ENCODE results near the gene CNTNAP5. TPM values are rescaled to one million over a fixed set of nuclear protein-coding genes. Genes with fewer than 3 reads are reported as not detected.

CNTNAP5 gene
- total and polyA plus RNA-seq, 2 of the 13 experiments (the other 11 are each of a cell fraction or from before 2014, with no cell fraction given): not detected

DNA sequence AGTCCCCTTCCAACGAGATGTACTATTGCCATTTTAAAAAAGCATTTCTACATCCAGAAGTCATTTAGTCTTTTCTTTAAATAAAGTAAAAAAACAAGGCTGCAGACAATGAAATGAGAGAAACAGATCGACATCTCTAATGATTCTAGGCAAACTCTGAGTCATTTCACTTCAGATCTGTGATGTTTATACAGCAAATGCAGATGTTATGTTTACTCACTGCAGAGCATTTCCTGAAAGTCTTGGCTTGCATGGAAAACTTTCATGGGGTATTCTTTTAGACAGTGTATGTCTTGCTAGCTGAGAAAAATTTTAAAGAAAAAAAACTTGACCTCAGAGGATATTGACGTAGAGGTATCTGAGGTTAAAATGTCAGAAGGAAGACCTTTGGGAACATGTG is 797.4 kb downstream of the CNTNAP5 start (continued):
- no peak for TF ChIP-seq ADNP (CRISPR knock-in tag; IDR thresholded peaks at IDR 0.05)
- TF ChIP-seq, protein P1, sequence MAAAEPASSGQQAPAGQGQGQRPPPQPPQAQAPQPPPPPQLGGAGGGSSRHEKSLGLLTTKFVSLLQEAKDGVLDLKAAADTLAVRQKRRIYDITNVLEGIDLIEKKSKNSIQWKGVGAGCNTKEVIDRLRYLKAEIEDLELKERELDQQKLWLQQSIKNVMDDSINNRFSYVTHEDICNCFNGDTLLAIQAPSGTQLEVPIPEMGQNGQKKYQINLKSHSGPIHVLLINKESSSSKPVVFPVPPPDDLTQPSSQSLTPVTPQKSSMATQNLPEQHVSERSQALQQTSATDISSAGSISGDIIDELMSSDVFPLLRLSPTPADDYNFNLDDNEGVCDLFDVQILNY (CRISPR knock-in tag; conservative IDR thresholded peaks at IDR 0.05): no peak
- TF ChIP-seq ZNF3 (CRISPR knock-in tag; IDR thresholded peaks at IDR 0.05): no peak
- no peak for TF ChIP-seq ZC3H13 (CRISPR knock-in tag; IDR thresholded peaks at IDR 0.05)

DNA sequence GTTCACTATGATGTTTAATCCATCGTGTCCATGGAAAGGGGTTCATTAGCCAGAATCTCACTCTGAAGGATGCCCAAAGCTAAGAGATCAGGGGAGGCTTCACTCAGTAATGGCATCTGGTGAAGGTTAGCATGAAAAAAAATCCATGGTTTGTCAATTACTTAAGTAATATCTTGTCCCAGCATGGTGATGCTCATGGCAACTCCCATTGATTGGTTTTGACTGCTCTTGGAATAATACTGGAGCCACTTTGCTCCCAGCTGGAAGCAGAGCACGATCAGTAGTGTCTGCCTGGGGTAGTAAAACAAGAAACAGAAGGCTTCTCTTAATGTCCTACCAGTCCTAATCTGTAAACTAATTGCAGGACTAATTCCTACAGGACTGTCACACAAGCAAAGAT is 799.4 kb downstream of the CNTNAP5 start:
- CTCF ChIA-PET (ENCODE audit: low intra/inter-chr PET ratio, low total read pairs): no interaction called here

DNA sequence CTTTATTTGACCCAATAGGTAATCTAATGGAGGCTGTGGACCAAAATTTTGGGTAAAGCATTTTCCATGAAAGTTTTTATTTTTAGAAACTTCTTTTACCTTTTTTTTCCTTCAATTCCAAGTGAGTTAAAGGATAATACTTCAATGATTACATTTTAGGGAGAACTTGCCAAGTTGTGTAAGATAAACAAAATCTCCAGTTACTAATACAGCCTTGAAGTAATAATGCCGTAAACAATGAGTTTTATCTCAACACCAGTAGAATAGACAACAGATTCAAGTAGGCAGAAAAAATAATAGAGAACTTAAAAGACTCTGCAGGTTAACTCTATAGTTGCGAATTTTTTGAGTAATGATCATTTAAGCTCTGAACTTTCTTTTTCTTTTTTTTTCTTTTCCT is 807.4 kb downstream of the CNTNAP5 start:
- H3K27me3 ChIP-seq (ENCODE audit: control insufficient read depth in 1 of 2, insufficient read depth in 2 of 2, low read length in 2 of 2): no peaks in the 10 kb centered on the region
- H3K9ac ChIP-seq (ENCODE audit: insufficient read depth, low read depth, low read length): no peak overlapping the region
- H3K4me2 ChIP-seq (ENCODE audit: low read depth, low read length): no peak overlapping the region
- H3K79me2 ChIP-seq (ENCODE audit: insufficient read depth, low read length): no peaks in the 10 kb centered on the region
- FAIRE-seq (no peak), DNase-seq (ENCODE audit: low spot score) (no peak), ATAC-seq (no peak)
- no peak overlapping the region for H3K4me3 ChIP-seq (replicated peaks in 1 of 3; ENCODE audit: insufficient read depth in 1 of 3, low read depth in 2 of 3, low read length in 3 of 3)
- in situ Hi-C loops (cut with HindIII; ENCODE audit: extremely low pct_ligation_motif_present, low pct_unique_long_range_greater_than_20kb) (no loop called here), intact Hi-C loops (cut with micrococcal nuclease; ENCODE audit: unreplicated experiment) (no loop called here)
- H3K4me1 ChIP-seq (ENCODE audit: insufficient read depth, low read length): no peaks in the 10 kb centered on the region
- no peak overlapping the region for H3K27ac ChIP-seq (ENCODE audit: extremely low read length, insufficient read depth, low read length)
- H3K9me3 ChIP-seq (ENCODE audit: low read length): peaks cover 51% of the 10 kb centered on the region
- no peak overlapping the region for H2AFZ ChIP-seq (ENCODE audit: low read length)
- no peaks in the 10 kb centered on the region for H4K20me1 ChIP-seq (ENCODE audit: insufficient read depth, low read length)
- no peaks in the 10 kb centered on the region for H3K36me3 ChIP-seq (replicated peaks in 1 of 2; ENCODE audit: control insufficient read depth in 1 of 2, insufficient read depth in 2 of 2, low read length in 2 of 2)
- no TSS peak for BruUV-seq (replicated peaks)
- 4% methylated on average over 2 of the region's 2 CpGs for WGBS (ENCODE audit: low lambda C conversion rate)
- CTCF ChIA-PET (ENCODE audit: low intra/inter-chr PET ratio, low total read pairs): no interaction called here
- POLR2A ChIA-PET: no interaction called here
- no peak for TF ChIP-seq NFKB2 (CRISPR knock-in tag; IDR thresholded peaks at IDR 0.05; ENCODE audit: borderline replicate concordance)
- no peak for TF ChIP-seq ZNF724P (CRISPR knock-in tag; IDR thresholded peaks at IDR 0.05; ENCODE audit: borderline replicate concordance)
- no peak for TF ChIP-seq ZNF530 (CRISPR knock-in tag; IDR thresholded peaks at IDR 0.05; ENCODE audit: low read depth)
- TF ChIP-seq, protein P2, sequence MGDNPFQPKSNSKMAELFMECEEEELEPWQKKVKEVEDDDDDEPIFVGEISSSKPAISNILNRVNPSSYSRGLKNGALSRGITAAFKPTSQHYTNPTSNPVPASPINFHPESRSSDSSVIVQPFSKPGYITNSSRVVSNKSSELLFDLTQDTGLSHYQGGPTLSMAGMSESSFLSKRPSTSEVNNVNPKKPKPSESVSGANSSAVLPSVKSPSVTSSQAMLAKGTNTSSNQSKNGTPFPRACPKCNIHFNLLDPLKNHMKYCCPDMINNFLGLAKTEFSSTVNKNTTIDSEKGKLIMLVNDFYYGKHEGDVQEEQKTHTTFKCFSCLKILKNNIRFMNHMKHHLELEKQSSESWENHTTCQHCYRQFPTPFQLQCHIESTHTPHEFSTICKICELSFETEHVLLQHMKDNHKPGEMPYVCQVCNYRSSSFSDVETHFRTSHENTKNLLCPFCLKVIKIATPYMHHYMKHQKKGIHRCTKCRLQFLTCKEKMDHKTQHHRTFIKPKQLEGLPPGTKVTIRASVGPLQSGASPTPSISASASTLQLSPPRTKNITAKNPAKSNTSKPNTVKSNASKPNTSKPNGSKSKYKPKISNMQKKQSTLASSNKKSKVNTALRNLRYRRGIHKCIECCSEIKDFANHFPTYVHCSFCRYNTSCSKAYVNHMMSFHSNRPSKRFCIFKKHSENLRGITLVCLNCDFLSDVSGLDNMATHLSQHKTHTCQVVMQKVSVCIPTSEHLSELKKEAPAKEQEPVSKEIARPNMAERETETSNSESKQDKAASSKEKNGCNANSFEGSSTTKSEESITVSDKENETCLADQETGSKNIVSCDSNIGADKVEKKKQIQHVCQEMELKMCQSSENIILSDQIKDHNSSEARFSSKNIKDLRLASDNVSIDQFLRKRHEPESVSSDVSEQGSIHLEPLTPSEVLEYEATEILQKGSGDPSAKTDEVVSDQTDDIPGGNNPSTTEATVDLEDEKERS (CRISPR knock-in tag; IDR thresholded peaks at IDR 0.05): no peak
- TF ChIP-seq, protein P3, sequence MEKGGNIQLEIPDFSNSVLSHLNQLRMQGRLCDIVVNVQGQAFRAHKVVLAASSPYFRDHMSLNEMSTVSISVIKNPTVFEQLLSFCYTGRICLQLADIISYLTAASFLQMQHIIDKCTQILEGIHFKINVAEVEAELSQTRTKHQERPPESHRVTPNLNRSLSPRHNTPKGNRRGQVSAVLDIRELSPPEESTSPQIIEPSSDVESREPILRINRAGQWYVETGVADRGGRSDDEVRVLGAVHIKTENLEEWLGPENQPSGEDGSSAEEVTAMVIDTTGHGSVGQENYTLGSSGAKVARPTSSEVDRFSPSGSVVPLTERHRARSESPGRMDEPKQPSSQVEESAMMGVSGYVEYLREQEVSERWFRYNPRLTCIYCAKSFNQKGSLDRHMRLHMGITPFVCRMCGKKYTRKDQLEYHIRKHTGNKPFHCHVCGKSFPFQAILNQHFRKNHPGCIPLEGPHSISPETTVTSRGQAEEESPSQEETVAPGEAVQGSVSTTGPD (CRISPR knock-in tag; IDR thresholded peaks at IDR 0.05): no peak

More for the DNA sequence above, 799.4 kb downstream of the CNTNAP5 start:
- H2AFZ ChIP-seq (ENCODE audit: low read length): no peak overlapping the region
- no peak overlapping the region for H3K4me2 ChIP-seq (ENCODE audit: low read depth, low read length)
- TF ChIP-seq ZNF605 (CRISPR knock-in tag; IDR thresholded peaks at IDR 0.05): no peak
- TF ChIP-seq ZNF234 (CRISPR knock-in tag; conservative IDR thresholded peaks at IDR 0.05): no peak
- TF ChIP-seq ZNF329 (CRISPR knock-in tag; IDR thresholded peaks at IDR 0.05; ENCODE audit: low read depth): no peak
- TF ChIP-seq GPN1 (CRISPR knock-in tag; IDR thresholded peaks at IDR 0.05; ENCODE audit: borderline replicate concordance): no peak
- TF ChIP-seq RXRB (CRISPR knock-in tag; IDR thresholded peaks at IDR 0.05; ENCODE audit: borderline replicate concordance): no peak
- TF ChIP-seq ZNF781 (CRISPR knock-in tag; IDR thresholded peaks at IDR 0.05; ENCODE audit: borderline replicate concordance, not compliant biosample characterization): no peak
- TF ChIP-seq ATM (IDR thresholded peaks at IDR 0.05; ENCODE audit: borderline replicate concordance): no peak
- ATAC-seq (no peak), FAIRE-seq (no peak), DNase-seq (ENCODE audit: low spot score) (no peak)
- H3K79me2 ChIP-seq (ENCODE audit: insufficient read depth, low read length): no peaks in the 10 kb centered on the region
- no peaks in the 10 kb centered on the region for H3K36me3 ChIP-seq (replicated peaks in 1 of 2; ENCODE audit: control insufficient read depth in 1 of 2, insufficient read depth in 2 of 2, low read length in 2 of 2)
- H3K4me1 ChIP-seq (ENCODE audit: insufficient read depth, low read length): no peaks in the 10 kb centered on the region
- H4K20me1 ChIP-seq (ENCODE audit: insufficient read depth, low read length): no peaks in the 10 kb centered on the region
- H3K27me3 ChIP-seq (ENCODE audit: control insufficient read depth in 1 of 2, insufficient read depth in 2 of 2, low read length in 2 of 2): no peaks in the 10 kb centered on the region
- H3K9me3 ChIP-seq (ENCODE audit: low read length): peaks cover 31% of the 10 kb centered on the region
- no TSS peak for BruUV-seq (replicated peaks)
- no peak overlapping the region for H3K9ac ChIP-seq (ENCODE audit: insufficient read depth, low read depth, low read length)
- in situ Hi-C loops (cut with HindIII; ENCODE audit: extremely low pct_ligation_motif_present, low pct_unique_long_range_greater_than_20kb): loop anchor here (25.0 kb wide), 1 partner anchor 1963 kb away; no protein-coding TSS in a partner anchor
- POLR2A ChIA-PET: no interaction called here
- intact Hi-C loops (cut with micrococcal nuclease; ENCODE audit: unreplicated experiment): no loop called here
- no peak overlapping the region for H3K4me3 ChIP-seq (replicated peaks in 1 of 3; ENCODE audit: insufficient read depth in 1 of 3, low read depth in 2 of 3, low read length in 3 of 3)
- H3K27ac ChIP-seq (ENCODE audit: extremely low read length, insufficient read depth, low read length): no peak overlapping the region
- 0% methylated on average over 2 of the region's 2 CpGs for WGBS (ENCODE audit: low lambda C conversion rate)
